Mesothelial cell of epicardium (in vitro differentiated cells): ENCODE measurements around the gene RAD51B. TPM values are rescaled to one million over a fixed set of nuclear protein-coding genes. Genes with fewer than 3 reads are reported as not detected.

ENCODE experiments used
- DNase-seq, 2 experiments: peaks; one replicate each; pipeline ENCODE4 v3.0.0; 2021; ENCODE audit warnings: low spot score in 2 of 2; ENCODE audit not compliant: unreplicated experiment in 2 of 2
- H3K27ac Mint-ChIP-seq: 2 replicates; pipeline ENCODE4 v1.8.0; 2021; ENCODE audit warnings: mixed read lengths
- H3K27me3 Mint-ChIP-seq: 2 replicates; pipeline ENCODE4 v1.8.0; 2021; ENCODE audit warnings: low read depth, mixed read lengths
- H3K36me3 Mint-ChIP-seq: 2 replicates; pipeline ENCODE4 v1.8.0; 2021; ENCODE audit warnings: mixed read lengths
- H3K4me1 Mint-ChIP-seq: 2 replicates; pipeline ENCODE4 v1.8.0; 2021; ENCODE audit warnings: mixed read lengths
- H3K4me3 Mint-ChIP-seq: 2 replicates; pipeline ENCODE4 v1.8.0; 2021; ENCODE audit warnings: mild to moderate bottlenecking, moderate library complexity, mixed read lengths
- H3K9me3 Mint-ChIP-seq: 2 replicates; pipeline ENCODE4 v1.8.0; 2021; ENCODE audit warnings: mixed read lengths
- CTCF ChIP-seq: fragments of 200-600 bp; sonication (generic); IDR thresholded peaks from one replicate; pipeline ENCODE4 v1.5.0; 2021; ENCODE audit warnings: antibody characterized with exemption; ENCODE audit not compliant: unreplicated experiment
- total RNA-seq: library from RNA; stranded (reverse); gene quantifications from 3 replicates; pipeline ENCODE4 v1.2.1, GENCODE V29; 2021

The RAD51B gene
- total RNA-seq, 1 donor from 2014 or later, result 34.7 TPM

DNA sequence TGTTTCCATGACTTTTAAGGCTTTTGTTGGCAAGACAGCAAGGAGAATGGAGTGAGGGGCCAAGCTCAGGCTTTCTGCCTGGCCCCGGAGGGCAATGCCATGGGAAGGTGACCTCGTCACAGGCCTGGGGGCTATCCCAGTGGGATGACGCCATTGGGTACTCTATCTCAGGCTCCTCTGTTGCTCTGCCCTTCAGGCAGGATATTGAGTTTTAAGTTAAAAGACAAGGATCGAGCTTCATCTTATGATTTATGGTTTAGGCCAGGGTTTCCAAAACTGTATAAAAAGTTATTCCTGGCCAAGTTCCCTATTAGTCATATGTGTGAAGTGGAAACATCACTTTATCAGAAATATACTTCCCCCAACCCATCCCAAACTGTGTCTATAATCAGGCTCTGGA, 845.6 kb downstream of the RAD51B start:
- no peaks in the 10 kb centered on the region for H3K36me3 Mint-ChIP-seq
- peak overlapping the region; percentile 93 for H3K27ac Mint-ChIP-seq
- H3K4me1 Mint-ChIP-seq, result peaks cover 84% of the 10 kb centered on the region
- no peaks in the 10 kb centered on the region for H3K27me3 Mint-ChIP-seq
- TF ChIP-seq CTCF, result no peak
- H3K4me3 Mint-ChIP-seq, result no peak overlapping the region
- no peaks in the 10 kb centered on the region for H3K9me3 Mint-ChIP-seq
- no peak for DNase-seq

DNA sequence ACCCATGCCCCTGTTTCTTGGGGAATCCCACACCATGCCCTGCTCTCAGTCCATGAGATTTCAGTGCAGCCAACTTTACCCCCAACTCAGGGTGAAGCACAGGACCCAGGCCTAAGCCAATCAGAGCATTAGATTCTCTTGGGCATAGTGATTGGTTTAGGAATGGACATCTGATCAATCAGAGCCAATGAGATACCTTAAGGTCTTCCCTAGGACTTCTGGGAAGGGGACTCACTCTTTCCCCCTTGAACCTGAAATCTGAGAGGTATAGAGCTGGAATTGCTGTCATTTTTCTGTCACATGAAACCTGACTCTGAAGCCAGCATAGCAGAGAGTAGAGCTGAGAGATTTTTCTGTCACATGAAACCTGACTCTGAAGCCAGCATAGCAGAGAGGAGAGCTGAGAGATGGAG, 846.2 kb downstream of the RAD51B start:
- Mint-ChIP-seq H3K9me3 (no peaks in the 10 kb centered on the region), H3K27me3 (no peaks in the 10 kb centered on the region), H3K27ac (peak overlapping the region; percentile 93), H3K4me3 (no peak overlapping the region), H3K4me1 (peaks cover 87% of the 10 kb centered on the region), H3K36me3 (no peaks in the 10 kb centered on the region)
- no peak for TF ChIP-seq CTCF
- DNase-seq, result peak in 1 of 2 experiments; percentile 31

DNA sequence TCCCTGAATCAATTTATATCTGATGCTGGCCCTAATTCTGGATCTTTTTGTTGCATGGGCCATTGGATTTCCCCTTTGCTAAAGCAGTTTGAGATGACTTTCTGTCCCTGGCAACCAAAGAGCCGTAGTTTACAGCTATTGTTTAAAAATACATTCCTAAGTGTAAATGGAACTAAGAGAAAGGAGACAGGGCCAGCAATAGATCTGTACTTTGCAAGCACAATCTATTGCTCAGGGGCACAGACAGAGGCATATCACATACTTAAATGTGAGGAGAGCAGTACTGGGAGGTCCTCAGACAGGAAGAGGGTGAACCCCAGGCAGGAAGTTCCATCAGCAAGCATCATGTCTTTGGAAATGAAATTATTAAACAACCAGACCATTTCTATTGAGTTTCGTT, 846.7 kb downstream of the RAD51B start:
- Mint-ChIP-seq H3K4me3 (no peak overlapping the region), H3K36me3 (no peaks in the 10 kb centered on the region), H3K9me3 (no peaks in the 10 kb centered on the region), H3K27me3 (no peaks in the 10 kb centered on the region), H3K27ac (peak overlapping the region; percentile 93), H3K4me1 (peaks cover 91% of the 10 kb centered on the region)
- DNase-seq, result peak in 1 of 2 experiments; percentile 5
- TF ChIP-seq CTCF, result no peak

DNA sequence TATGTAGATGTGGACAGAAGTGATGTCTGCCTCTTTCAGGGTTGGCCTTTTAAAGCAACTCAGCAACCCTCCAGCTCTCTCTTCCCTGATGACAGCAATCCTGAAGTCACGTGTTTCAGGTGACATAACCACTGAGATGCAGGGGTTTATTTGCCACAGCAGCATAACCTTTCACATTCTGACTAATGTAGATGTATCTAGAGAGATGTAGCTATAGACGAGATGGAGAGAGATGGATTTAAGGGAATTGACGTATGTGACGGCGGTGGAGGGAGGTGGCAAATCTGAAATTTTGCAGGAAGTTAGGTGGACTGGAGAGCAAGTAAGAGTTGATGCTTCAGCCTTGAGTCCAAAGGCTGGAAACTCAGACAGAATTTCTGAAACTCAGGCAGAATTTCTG, 847.3 kb downstream of the RAD51B start:
- no peak for TF ChIP-seq CTCF

GRCh38 chr14:68667313-68667791, 847.8 kb downstream of the RAD51B start:
- DNase-seq, result no peak
- no peak for TF ChIP-seq CTCF
- Mint-ChIP-seq H3K4me1 (peaks cover 93% of the 10 kb centered on the region), H3K4me3 (no peak overlapping the region), H3K27me3 (no peaks in the 10 kb centered on the region), H3K9me3 (no peaks in the 10 kb centered on the region), H3K36me3 (no peaks in the 10 kb centered on the region), H3K27ac (peak overlapping the region; percentile 68)

More for the DNA sequence above, 847.3 kb downstream of the RAD51B start:
- no peaks in the 10 kb centered on the region for H3K27me3 Mint-ChIP-seq
- H3K9me3 Mint-ChIP-seq, result no peaks in the 10 kb centered on the region
- no peaks in the 10 kb centered on the region for H3K36me3 Mint-ChIP-seq
- peak overlapping the region; percentile 89 for H3K27ac Mint-ChIP-seq
- peak in 1 of 2 experiments; percentile 22 for DNase-seq
- no peak overlapping the region for H3K4me3 Mint-ChIP-seq
- peaks cover 93% of the 10 kb centered on the region for H3K4me1 Mint-ChIP-seq

DNA sequence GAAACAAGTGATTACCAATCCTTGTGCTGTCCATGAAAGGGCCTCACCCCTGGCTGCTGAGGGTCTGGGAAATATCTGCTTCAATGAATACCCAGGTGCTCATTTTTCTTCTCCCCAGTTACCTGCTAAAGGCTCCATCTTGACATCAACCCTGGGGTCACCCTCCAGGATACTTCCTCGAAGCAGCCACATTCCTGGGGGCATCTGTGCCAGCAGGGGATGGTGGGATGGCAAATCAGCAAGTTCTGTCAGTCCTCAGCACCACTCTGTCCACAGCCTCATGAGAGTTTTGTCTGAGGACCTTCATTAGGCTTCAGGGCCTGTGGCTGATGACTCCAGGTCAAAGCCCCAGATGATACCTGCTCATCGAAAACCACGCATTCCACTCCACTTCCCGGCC, 848.4 kb downstream of the RAD51B start:
- H3K36me3 Mint-ChIP-seq, result no peaks in the 10 kb centered on the region
- H3K4me3 Mint-ChIP-seq, result no peak overlapping the region
- peaks cover 95% of the 10 kb centered on the region for H3K4me1 Mint-ChIP-seq
- H3K27me3 Mint-ChIP-seq, result no peaks in the 10 kb centered on the region
- peak overlapping the region; percentile 68 for H3K27ac Mint-ChIP-seq
- no peak for TF ChIP-seq CTCF
- H3K9me3 Mint-ChIP-seq, result no peaks in the 10 kb centered on the region
- no peak for DNase-seq
